LNCaP clone FGC (cell line): ENCODE results near the gene ZNF101.

Source experiments
- DNase-seq: peaks from one replicate; pipeline ENCODE4 v3.0.0-alpha.2; 2011; ENCODE audit warnings: low read depth
- H3K4me3 ChIP-seq: 2 replicates; pipeline ENCODE4 v1.5.1; 2011; ENCODE audit warnings: mild to moderate bottlenecking, low read depth, low read length, control low read depth
- TF ChIP-seq, protein P1 (sequence below): IDR thresholded peaks from 2 replicates; pipeline ENCODE4 v1.5.1; 2012; ENCODE audit warnings: mild to moderate bottlenecking; ENCODE audit not compliant: control insufficient read depth, insufficient read depth; ENCODE audit errors: extremely low read depth

The ZNF101 gene

DNA sequence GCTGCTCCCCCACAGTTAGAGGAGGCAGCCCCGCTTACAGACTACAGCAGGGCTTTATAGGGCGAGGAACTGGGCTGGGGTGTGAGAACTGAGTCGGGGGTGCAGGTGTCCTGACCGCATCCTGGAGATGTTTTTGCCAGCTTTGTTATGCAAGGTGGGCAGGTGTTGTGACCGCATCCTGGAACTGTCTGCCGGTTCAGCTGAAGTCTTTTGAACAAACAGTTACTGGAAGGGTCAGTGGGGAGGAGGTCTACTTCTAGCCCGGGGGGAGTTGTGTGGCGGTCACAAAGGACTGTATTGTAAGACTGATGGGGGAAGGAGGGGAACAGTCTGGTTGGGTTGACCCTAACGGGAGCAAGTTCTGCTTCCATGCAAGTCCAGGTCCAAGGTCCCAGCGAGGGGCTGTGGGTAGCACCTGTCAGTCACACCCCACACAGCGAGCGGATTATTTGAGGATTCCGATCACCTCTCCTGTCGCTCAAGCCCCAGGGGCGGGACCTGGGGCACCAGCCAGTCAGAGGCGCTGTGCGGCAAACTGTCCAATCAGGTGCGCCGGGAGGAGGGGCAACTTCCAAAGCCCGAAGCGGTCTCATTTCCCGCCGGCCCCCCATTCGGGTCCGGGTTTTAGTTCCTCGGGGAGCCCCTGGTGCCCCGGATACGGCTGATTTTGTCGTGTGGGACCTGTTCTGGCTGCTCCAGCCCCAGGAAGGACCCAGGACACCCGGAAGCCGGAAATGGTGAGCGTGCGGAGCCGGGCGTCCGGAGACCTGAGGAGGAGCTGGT, at the start of gene ZNF101:
TSS of gene ZNF101 (plus strand) at position 610 of the 783 bp plus-strand sequence. CDS start at position 735, 125 bp downstream.
- DNase-seq: peak; percentile 62
- H3K4me3 ChIP-seq: peak within 1 kb of the TSS; percentile 93
- TF ChIP-seq, protein P1, sequence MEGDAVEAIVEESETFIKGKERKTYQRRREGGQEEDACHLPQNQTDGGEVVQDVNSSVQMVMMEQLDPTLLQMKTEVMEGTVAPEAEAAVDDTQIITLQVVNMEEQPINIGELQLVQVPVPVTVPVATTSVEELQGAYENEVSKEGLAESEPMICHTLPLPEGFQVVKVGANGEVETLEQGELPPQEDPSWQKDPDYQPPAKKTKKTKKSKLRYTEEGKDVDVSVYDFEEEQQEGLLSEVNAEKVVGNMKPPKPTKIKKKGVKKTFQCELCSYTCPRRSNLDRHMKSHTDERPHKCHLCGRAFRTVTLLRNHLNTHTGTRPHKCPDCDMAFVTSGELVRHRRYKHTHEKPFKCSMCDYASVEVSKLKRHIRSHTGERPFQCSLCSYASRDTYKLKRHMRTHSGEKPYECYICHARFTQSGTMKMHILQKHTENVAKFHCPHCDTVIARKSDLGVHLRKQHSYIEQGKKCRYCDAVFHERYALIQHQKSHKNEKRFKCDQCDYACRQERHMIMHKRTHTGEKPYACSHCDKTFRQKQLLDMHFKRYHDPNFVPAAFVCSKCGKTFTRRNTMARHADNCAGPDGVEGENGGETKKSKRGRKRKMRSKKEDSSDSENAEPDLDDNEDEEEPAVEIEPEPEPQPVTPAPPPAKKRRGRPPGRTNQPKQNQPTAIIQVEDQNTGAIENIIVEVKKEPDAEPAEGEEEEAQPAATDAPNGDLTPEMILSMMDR: no peak

GRCh38 chr19:19619181-19619848, 49.3 kb upstream of the ZNF101 start:
- TF ChIP-seq, protein P1: no peak
- peak overlapping the region; percentile 49 for H3K4me3 ChIP-seq
- no peak for DNase-seq

DNA sequence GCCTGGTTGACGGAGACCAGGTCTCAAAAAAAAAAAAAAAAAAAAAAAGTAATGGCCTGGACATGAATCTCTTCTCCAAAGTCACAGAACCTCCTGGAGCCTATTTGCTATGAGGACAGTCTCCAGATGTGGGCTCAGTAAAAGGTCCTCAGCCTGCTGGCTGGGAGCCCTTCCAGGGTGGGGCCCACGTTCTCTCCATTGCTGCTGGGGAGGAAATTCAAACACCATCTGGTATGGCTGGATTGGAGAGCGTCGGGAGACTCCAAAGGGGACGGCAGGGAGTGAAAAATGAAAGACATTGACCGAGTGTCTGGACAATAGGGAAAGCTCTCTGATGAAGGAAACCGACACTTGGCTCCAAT, 48.8 kb upstream of the ZNF101 start:
- TF ChIP-seq, protein P1: no peak
- H3K4me3 ChIP-seq: no peak overlapping the region
- DNase-seq: no peak

- TF ChIP-seq, protein P1: no peak
- H3K4me3 ChIP-seq: no peak overlapping the region
- no peak for DNase-seq
Observed at GRCh38 chr19:19623383-19623782, 45.3 kb upstream of the ZNF101 start.

DNA sequence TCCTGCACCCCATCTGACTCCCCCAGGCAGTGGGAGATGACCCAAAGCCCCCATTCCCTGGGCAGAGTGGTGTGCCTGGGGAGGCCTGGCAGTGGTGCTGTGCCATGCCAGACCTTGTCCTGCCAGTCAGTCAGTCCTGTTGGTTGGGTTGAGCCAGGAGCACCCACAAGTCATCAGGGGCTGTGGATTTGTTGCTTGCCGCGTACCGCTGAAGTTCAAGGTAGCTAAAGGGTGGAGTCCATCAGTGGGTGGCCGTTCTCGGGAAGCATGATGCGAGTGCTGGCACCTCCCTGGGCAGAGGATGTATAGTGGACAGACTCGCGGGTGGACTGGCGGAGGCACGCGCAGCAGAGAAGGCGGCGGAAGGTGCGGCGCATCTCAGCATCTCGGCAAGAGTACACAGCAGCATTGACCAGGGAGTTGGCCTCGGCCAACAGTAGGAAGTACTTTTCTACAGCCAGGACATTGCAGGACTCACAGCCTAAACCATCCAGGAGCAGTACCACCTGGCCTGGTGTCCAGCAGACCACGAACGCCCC, 44.5 kb upstream of the ZNF101 start:
- TF ChIP-seq, protein P1: no peak
- H3K4me3 ChIP-seq: no peak overlapping the region
- DNase-seq: no peak

DNA sequence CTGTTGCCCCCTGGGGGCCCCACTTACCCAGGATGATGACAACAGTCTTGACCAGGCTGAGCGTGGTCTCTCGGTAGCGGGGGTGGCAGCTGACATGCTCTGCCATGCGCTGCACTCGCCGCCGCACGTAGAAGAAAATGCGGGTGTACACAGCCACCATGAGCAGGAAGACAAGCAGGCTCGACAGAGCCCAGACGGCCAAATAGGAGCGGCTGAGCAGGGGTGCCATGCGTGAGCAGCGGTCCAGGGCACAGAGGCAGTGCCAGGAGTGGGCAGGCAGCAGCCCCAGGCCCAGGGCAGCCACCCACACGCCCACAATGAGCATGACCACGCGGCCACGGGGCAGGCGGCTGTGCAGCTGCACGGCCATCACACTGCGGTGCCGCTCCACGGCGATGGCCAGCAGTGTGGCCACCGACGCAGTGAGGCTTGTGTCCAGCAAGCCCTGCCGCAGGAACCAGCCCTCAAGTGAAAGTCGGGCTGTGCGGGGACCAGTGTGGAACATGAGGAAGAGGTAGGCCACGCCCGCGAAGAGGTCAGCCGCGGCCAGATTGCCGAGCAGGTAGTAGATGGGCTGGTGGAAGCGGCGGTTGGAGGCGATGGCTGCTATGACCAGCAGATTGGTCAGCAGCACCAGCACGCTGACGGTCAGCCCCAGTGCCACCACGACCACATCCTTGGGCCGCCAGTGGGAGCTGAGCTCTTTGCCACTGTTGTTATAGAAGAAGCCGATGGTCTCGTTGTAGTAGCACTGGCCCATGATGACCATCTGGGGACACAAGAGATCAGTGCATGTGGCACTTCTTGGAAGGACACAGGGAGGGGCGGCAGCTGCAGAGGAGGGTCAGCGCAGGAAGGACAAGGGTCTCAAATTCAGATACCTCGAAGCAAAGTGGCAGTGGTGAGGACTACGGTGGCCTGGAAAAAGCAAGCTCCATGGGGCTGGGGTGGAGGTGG, 41.8 kb upstream of the ZNF101 start:
- TF ChIP-seq, protein P1: no peak
- H3K4me3 ChIP-seq: peak overlapping the region; percentile 68
- DNase-seq: no peak
